Stimulated activated CD8-positive, alpha-beta memory T cell treated with anti-CD3 and anti-CD28 coated beads, Interleukin-2, amount 100 ng/mL, for 1 hour (primary cell): ENCODE results near the gene SLC16A5.
A peak's percentile ranks its signal among the peaks of the same experiment; 100 is the strongest.
"Not testable (repeated sequence)": the region's sequence is repeated elsewhere in the genome, so short reads cannot be mapped to it uniquely, and the experiment has no call there.

Experiments used
- DNase-seq, 2 donors: peaks; one replicate each; pipeline ENCODE4 v3.0.0-alpha.2; 2020; ENCODE audit warnings: low read depth in 2 of 2

Gene SLC16A5

DNA sequence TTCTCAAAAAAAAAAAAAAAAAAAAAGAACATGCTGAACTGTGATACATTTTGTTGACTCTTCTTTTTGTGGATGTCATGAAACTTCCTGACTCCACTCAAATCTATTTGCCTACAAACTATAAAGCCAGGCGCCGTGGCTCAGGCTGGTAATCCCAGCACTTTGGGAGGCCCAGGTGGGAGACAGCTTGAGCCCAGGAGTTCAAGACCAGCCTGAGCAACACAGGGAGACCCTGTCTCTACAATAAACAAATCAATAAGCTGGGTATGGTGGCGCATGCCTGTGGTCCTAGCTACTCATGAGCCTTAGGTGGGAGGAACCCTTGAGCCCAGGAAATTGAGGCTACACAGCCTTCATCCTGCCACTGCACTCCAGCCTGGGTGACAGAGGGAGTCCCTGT is 45.2 kb downstream of the SLC16A5 start:
- no peak for DNase-seq

DNA sequence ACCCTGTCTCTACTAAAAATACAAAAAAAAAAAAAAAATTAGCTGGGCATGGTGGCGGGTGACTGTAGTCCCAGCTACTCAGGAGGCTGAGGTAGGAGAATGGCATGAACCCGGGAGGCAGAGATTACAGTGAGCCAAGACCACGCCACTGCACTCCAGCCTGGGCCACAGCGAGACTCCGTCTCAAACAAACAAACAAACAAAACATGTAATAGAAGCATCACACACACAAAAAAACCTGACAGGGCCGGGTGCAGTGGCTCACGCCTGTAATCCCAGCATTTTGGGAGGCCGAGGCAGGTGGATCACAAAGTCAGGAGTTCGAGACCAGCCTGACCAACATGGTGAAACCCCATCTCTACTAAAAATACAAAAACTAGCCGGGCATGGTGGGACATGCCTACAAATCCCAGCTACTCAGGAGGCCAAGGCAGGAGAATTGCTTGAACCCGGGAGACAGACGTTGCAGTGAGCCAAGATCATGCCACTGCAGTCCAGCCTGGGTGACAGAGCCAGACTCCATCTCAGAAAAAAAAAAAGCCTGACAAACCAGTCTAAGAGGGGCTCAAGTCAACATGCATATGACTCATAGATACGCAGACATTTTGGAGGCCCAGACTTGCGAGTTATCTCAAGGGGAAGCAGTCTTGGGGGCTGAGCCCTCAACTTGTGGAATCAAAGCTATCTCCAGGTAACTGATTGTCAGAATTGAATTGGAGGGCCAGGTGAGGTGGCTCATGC is 46.0 kb downstream of the SLC16A5 start:
- not testable (repeated sequence) for DNase-seq

GRCh38 chr17:75135452-75135851 is 47.7 kb downstream of the SLC16A5 start:
- DNase-seq = no peak

DNA sequence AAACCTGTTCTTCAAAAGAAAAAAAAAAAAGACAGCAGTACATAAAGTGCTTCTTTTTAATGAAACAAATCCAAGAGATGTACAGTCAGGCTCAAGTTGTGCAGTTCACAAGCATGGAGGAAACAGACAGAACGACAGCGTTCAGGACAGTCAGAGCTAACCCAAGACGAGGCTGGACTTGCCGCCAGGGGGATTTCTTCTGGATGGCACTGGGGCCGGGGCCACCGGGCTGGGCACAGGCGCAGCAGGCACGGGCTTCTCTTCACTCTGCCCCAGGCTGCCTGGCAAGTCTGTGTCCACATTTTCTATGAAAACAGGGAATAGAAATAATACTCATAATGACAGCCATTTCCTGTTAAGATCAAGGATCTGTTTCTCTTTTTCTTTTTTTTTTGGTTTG is 48.2 kb downstream of the SLC16A5 start:
- no peak for DNase-seq

GRCh38 chr17:75137762-75138161 is 50.0 kb downstream of the SLC16A5 start:
- DNase-seq = not testable (repeated sequence)

DNA sequence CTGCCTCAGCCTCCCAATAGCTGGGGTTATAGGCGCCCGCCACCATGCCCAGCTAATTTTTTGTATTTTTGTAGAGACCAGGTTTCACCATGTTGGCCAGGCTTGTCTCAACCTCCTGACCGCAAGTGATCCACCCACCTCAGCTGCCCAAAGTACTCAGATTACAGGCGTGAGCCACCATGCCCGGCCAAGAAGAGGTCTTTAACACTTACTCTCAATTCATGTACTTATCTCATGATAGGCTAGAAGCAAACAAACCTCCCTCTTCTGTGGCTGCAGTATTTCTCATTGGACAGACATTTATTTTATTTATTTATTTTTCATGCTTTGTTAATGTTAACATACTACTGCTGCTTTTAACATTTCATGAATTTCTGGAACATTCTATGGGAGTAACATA is 50.8 kb downstream of the SLC16A5 start:
- no peak for DNase-seq

DNA sequence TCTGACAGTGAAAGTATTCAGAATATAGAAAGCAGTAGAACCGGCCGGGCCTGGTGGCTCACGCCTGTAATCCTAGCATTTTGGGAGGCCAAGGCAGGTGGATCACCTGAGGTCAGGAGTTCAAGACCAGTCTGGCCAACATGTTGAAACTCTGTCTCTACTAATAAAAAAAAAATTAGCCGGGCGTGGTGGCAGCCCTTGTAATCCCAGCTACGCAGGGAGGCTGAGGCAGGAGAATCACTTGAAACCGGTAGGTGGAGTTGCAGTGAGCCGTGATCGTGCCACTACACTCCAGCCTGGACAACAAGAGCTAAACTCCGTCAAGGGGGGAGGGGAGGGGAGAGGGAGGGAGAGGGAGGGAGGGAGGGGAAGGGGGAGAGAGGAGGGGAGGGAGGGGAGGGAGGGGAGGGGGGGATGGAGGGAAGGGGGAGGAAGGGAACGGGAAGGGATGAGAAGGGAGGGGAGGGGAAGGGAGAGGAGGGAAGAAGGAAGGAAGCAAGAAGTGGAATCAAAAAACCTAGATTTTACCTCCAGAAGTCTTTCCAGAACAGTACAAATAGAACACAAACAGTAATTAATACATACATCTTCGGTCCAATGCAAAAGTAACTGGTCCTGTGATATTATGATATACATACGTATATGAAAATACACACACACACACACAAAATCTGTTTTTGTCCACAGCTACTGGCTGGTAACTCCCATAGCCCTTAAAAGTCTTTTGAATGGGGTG is 54.6 kb downstream of the SLC16A5 start:
- no peak for DNase-seq

- DNase-seq = no peak
Observed at GRCh38 chr17:75144816-75145512, 57.2 kb downstream of the SLC16A5 start.

DNA sequence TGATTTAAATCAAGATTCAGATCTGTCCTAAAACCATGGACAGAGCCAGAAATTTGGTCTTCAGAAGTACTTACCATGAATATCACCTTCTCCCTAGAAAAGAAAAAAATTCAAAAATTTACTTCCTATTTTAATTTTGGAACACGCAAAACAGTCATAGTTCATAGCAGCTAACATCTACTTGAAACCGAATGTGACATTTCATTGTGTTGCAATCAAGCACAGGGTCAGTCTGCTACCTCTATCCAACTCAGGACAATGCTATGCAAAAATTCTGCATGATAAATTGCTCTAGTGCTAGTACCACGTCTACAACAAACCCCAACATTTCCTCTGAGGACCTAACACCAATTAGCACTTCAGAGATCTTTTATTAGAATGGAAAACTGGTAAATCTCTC is 58.8 kb downstream of the SLC16A5 start:
- no peak for DNase-seq

GRCh38 chr17:75147878-75148546 is 60.3 kb downstream of the SLC16A5 start:
- no peak for DNase-seq

DNA sequence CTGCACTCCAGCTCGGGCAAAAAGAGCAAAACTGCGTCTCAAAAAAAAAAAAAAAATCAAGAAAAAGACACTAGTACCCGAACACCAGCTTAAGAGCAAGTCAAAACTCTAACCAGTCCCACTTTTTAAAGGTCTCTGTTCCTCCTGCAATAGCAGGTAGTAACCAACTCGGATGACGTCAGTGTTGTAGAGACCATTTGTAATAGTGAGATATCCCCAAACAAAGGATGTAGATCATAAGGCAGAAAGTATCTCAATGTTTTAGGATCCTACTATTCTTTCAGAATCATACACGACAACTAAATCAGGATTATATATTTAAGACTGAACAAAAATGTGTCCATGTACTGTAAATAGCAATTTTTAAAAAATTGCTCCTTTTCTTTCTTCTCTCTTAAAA is 64.2 kb downstream of the SLC16A5 start:
- no peak for DNase-seq

- DNase-seq = no peak
Observed at GRCh38 chr17:75152523-75152921, 64.8 kb downstream of the SLC16A5 start.

DNA sequence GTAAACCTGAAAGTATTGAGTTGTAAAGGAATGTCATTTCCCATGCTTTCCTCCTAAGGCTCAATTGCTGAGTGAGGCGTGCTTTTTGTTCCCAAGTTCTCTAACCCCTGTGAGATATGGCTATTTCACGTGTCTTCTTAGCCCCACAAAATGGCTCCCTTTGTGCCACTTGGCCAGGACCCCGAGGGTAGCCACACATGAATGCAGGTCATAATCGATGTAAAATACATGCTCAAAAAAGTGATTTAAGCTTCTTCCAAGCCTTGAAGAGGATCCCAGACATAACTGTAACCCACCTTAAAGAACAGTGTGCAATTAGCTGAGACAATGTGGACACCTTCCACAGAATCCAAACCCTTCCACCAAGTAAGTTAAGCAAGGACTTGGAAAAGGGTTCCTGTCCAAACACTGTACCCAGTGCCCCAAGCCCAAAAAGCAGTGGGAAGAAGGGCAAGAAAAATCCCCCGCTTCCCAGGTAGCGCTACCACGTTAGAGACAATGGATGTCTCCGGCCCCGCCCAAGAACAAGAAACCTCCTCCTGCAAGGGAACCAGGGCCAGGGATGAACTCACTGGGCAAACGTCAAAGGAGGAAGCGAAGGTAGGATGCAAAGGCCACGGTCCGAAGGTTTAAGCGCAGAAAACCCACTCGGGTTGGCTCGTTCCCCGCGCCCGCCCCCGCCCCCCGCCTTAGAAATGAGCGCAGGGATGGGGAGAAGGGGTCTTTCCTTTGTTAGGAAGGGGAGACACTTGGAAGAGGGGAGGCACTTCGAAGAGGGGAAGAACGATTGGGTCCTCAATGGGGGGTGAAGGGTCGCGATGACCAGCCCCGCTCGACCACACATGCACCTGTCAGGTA is 65.4 kb downstream of the SLC16A5 start:
- DNase-seq = no peak

DNA sequence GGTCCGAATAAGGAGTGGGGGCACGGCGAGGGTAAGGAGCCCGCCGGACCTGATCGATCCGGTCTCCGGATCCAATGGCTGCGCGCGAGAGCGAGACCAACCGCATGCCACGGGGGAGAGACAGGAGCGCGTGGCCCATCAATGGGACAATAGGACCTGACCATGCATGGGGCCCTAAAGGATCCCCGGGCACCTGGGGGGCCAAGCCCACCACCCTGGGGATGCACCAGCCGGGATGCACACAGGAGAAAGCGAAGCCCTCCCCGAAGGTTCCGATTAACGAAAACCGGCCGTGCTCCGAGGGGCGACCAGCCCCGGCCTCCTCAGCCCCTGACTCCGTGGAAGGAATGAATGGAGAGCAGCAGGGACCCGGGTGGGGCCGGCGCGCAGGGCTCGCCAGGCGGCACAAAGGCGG is 66.0 kb downstream of the SLC16A5 start:
- DNase-seq = no peak

- DNase-seq = peak; percentile 94 to 95
Observed at GRCh38 chr17:75154195-75155106, 66.7 kb downstream of the SLC16A5 start, which contains the start of gene JPT1. TSS of gene JPT1 (minus strand) at chr17:75154512. CDS start at chr17:75154397, 115 bp downstream.

- no peak for DNase-seq
Observed at GRCh38 chr17:75155191-75155601, 67.4 kb downstream of the SLC16A5 start.
